Measurements from ENCODE around the gene CD83.

The CD83 gene

GRCh38 chr6:14165091-14165490 lies 47.5 kb downstream of the CD83 start:
- no peak for TF ChIP-seq CTCF (IDR thresholded peaks at IDR 0.05; ENCODE audit: extremely low read depth, missing control alignments)
- no peak for DNase-seq (ENCODE audit: low spot score)

DNA sequence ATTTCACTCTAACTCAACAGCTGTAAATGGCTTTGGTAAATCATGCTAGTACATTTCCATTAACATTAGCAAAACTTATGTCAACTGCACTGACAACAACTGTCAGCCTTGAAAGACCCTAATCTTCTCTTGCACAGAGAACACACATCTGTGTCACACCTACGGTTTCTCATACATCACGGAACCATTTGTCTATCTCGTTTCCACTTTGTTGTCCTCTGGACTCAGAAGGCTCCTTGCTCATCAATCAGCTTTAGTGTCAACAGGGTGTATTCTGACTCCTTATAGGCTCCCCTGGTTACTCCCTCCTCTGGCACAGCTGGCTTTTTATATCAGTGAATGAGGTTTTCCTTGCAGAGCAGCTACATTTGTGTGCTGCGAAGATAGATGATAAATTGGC lies 49.3 kb downstream of the CD83 start:
- TF ChIP-seq CTCF (IDR thresholded peaks at IDR 0.05; ENCODE audit: extremely low read depth, missing control alignments), result no peak

DNA sequence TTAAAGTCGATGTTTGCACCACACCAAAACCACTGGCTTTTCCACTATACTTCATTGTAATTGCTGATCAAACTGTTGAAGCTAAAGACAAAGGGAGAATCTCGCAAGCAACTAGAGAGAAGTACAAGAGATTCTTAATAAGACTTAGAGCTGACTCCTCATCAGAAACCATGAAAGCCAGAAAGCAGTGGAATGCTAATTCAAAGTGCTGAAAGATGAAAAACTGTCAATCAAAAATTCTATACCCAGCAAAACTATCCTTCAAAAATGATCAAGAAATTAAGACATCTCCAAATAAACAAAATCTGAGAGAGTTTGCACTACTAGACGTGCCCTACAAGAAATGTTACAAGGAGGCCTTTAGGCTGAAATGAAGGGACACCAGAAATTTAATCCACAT lies 52.6 kb downstream of the CD83 start:
- DNase-seq (ENCODE audit: low spot score), result no peak
- no peak for TF ChIP-seq CTCF (IDR thresholded peaks at IDR 0.05; ENCODE audit: extremely low read depth, missing control alignments)

More for the DNA sequence above, 49.3 kb downstream of the CD83 start:
- DNase-seq (ENCODE audit: low spot score), result no peak

- no peak for TF ChIP-seq CTCF (IDR thresholded peaks at IDR 0.05; ENCODE audit: extremely low read depth, missing control alignments)
These were observed 55.0 kb downstream of the CD83 start for GRCh38 chr6:14172562-14172961.

DNA sequence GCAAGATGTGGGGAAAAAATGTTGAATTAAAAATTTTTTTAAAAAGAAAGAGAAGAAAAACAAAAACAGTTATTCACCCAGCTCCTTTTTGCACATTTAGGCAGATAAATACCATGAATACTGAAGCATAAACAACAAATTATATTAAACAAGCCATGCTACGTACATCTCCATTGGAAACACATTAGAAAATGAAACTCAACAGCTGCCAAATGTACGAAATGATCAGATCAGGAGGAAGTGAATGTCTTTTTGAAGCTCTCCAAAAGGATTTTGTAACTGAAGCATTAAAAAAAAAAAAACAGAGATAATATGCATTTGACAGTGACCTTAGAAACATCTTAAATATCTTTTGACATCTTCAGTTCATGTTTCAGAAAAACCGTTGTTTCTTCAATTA lies 56.7 kb downstream of the CD83 start:
- DNase-seq (ENCODE audit: low spot score), result no peak
- TF ChIP-seq CTCF (IDR thresholded peaks at IDR 0.05; ENCODE audit: extremely low read depth, missing control alignments), result no peak

More at GRCh38 chr6:14172562-14172961, 55.0 kb downstream of the CD83 start:
- no peak for DNase-seq (ENCODE audit: low spot score)

GRCh38 chr6:14174996-14175395 lies 57.4 kb downstream of the CD83 start:
- TF ChIP-seq CTCF (IDR thresholded peaks at IDR 0.05; ENCODE audit: extremely low read depth, missing control alignments), result no peak

DNA sequence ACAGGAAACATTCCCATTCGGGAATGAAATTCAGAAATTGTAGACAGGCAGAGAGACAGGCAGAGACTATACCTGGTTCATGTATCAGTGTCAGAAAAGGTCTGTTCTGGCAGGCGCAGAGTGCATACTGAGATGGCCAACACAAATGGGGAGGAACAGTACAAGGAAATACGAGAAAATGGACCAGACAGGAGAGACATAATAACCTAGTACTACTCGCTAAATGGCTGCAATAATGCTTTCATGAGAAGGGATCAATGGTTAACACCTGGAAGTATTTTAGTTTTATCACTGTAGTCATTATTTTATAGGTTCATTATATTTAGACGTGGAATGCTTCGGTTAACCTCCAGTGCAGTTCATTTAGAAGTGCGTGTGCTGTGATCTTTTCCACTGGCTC lies 58.9 kb downstream of the CD83 start:
- TF ChIP-seq CTCF (IDR thresholded peaks at IDR 0.05; ENCODE audit: extremely low read depth, missing control alignments), result no peak
- DNase-seq (ENCODE audit: low spot score), result no peak

More at GRCh38 chr6:14174996-14175395, 57.4 kb downstream of the CD83 start:
- DNase-seq (ENCODE audit: low spot score), result no peak
